Endodermal cell (in vitro differentiated cells): Measurements from ENCODE around the gene MEP1A. TPM values are rescaled to one million over a fixed set of nuclear protein-coding genes. Genes with fewer than 3 reads are reported as not detected.
"Not testable (repeated sequence)": the region's sequence is repeated elsewhere in the genome, so short reads cannot be mapped to it uniquely, and the experiment has no call there.

Experiments used
- DNase-seq: peaks from one replicate; pipeline ENCODE4 v3.0.0-alpha.2; 2017
- H3K27ac ChIP-seq: 2 replicates; pipeline ENCODE4 v1.5.1; 2013; ENCODE audit warnings: mild to moderate bottlenecking, low read depth, low read length, moderate library complexity
- H3K27me3 ChIP-seq: 2 replicates; pipeline ENCODE4 v1.6.1; 2013; ENCODE audit warnings: mild to moderate bottlenecking, low read length, moderate library complexity; ENCODE audit not compliant: insufficient read depth, control insufficient read depth, poor library complexity, severe bottlenecking
- H3K36me3 ChIP-seq: 2 replicates; pipeline ENCODE4 v1.7.0; 2013; ENCODE audit warnings: mild to moderate bottlenecking, low read length, moderate library complexity; ENCODE audit not compliant: control insufficient read depth, insufficient read depth
- H3K4me1 ChIP-seq: one replicate; pipeline ENCODE4 v1.7.0; 2013; ENCODE audit warnings: low read length; ENCODE audit not compliant: control insufficient read depth, insufficient read depth
- H3K4me3 ChIP-seq: 2 replicates; pipeline ENCODE4 v1.5.1; 2013; ENCODE audit warnings: mild to moderate bottlenecking, low read length, moderate library complexity
- H3K9ac ChIP-seq: 2 replicates; pipeline ENCODE4 v1.6.1; 2013; ENCODE audit warnings: mild to moderate bottlenecking, low read length, moderate library complexity; ENCODE audit not compliant: poor library complexity, severe bottlenecking; ENCODE audit errors: extremely low read depth
- H3K9me3 ChIP-seq: 2 replicates; pipeline ENCODE4 v1.6.1; 2013; ENCODE audit warnings: mild to moderate bottlenecking, low read length, moderate library complexity; ENCODE audit not compliant: control insufficient read depth
- H3K27ac Mint-ChIP-seq: 2 replicates; pipeline ENCODE4 v1.8.0; 2020; ENCODE audit warnings: mixed read lengths
- H3K27me3 Mint-ChIP-seq: 2 replicates; pipeline ENCODE4 v1.8.0; 2021; ENCODE audit warnings: mild to moderate bottlenecking, mixed read lengths; ENCODE audit not compliant: insufficient read depth
- H3K36me3 Mint-ChIP-seq: 2 replicates; pipeline ENCODE4 v1.8.0; 2020; ENCODE audit warnings: low read depth, mixed read lengths
- H3K4me1 Mint-ChIP-seq: 2 replicates; pipeline ENCODE4 v1.8.0; 2020; ENCODE audit warnings: mixed read lengths
- H3K4me3 Mint-ChIP-seq: 2 replicates; pipeline ENCODE4 v1.8.0; 2020; ENCODE audit warnings: mild to moderate bottlenecking, moderate library complexity, mixed read lengths
- H3K9me3 Mint-ChIP-seq: 2 replicates; pipeline ENCODE4 v1.8.0; 2020; ENCODE audit warnings: mild to moderate bottlenecking, mixed read lengths
- CTCF ChIP-seq: fragments of 200-600 bp; sonication (generic); conservative IDR thresholded peaks from 2 replicates; pipeline ENCODE4 v1.5.0; 2021; ENCODE audit warnings: antibody characterized with exemption, mild to moderate bottlenecking
- WGBS, 2 experiments: methylation state at CpG; one replicate each; pipeline versions ENCODE4 v1.1.5 to v1.1.7; 2013; ENCODE audit warnings: missing lambda C conversion rate in 2 of 2, mixed read lengths in 1 of 2; ENCODE audit not compliant: insufficient coverage in 1 of 2, insufficient read length in 1 of 2; 5-methylcytosine and 5-hydroxymethylcytosine counted together
- total RNA-seq, 2 donors: library from RNA; stranded (reverse); fragmentation: NEBNext Ultra II Directional in 1 of 2; extraction: Animal tissue kit (Norgen Biotek cat#: 25700) in 1 of 2; gene quantifications; 2 replicates in 1 of 2; 3 replicates in 1 of 2; pipeline ENCODE4 v1.2.1, GENCODE V29; 2021

Gene MEP1A
- total RNA-seq, 2 donors from 2014 or later: not detected

- H3K4me1 ChIP-seq: no peaks in the 10 kb centered on the region
- no peak for TF ChIP-seq CTCF
- Mint-ChIP-seq H3K4me1 (no peaks in the 10 kb centered on the region), H3K27me3 (no peaks in the 10 kb centered on the region), H3K9me3 (no peaks in the 10 kb centered on the region), H3K27ac (no peak overlapping the region), H3K36me3 (no peaks in the 10 kb centered on the region), H3K4me3 (no peak overlapping the region)
- no peak overlapping the region for H3K4me3 ChIP-seq
- no peaks in the 10 kb centered on the region for H3K9me3 ChIP-seq
- no peaks in the 10 kb centered on the region for H3K27me3 ChIP-seq
- 91 to 100% methylated on average over 3 of the region's 3 CpGs for WGBS, 2 experiments
- no peak overlapping the region for H3K27ac ChIP-seq
- DNase-seq: no peak
- H3K36me3 ChIP-seq: no peaks in the 10 kb centered on the region
- no peak overlapping the region for H3K9ac ChIP-seq
These were observed 32.3 kb upstream of the MEP1A start for GRCh38 chr6:46760925-46761324.

- no peak for TF ChIP-seq CTCF
- Histone ChIP-seq H3K27me3 (no peaks in the 10 kb centered on the region), H3K9me3 (no peaks in the 10 kb centered on the region), H3K27ac (no peak overlapping the region), H3K36me3 (no peaks in the 10 kb centered on the region), H3K4me1 (no peaks in the 10 kb centered on the region), H3K4me3 (no peak overlapping the region), H3K9ac (no peak overlapping the region)
- Mint-ChIP-seq H3K9me3 (peaks cover 3% of the 10 kb centered on the region), H3K27me3 (no peaks in the 10 kb centered on the region), H3K4me1 (no peaks in the 10 kb centered on the region), H3K36me3 (no peaks in the 10 kb centered on the region), H3K4me3 (no peak overlapping the region), H3K27ac (no peak overlapping the region)
- WGBS, 2 experiments: 90 to 94% methylated on average over 1 to 2 of the region's 2 CpGs
- DNase-seq: no peak
These were observed 29.7 kb upstream of the MEP1A start for GRCh38 chr6:46763466-46763865.

- not testable (repeated sequence) for H3K27ac Mint-ChIP-seq, DNase-seq, H3K27ac ChIP-seq, H3K27me3 Mint-ChIP-seq, H3K4me1 ChIP-seq, H3K36me3 ChIP-seq, H3K4me3 Mint-ChIP-seq, H3K4me3 ChIP-seq, H3K9me3 ChIP-seq, H3K9me3 Mint-ChIP-seq, H3K9ac ChIP-seq, H3K4me1 Mint-ChIP-seq, H3K36me3 Mint-ChIP-seq, H3K27me3 ChIP-seq
- 93 to 96% methylated on average over 8 to 10 of the region's 10 CpGs for WGBS, 2 experiments
These were observed 28.9 kb upstream of the MEP1A start for GRCh38 chr6:46764280-46764679.

GRCh38 chr6:46764961-46765360 is 28.2 kb upstream of the MEP1A start:
- 84 to 93% methylated on average over 4 to 5 of the region's 5 CpGs for WGBS, 2 experiments
- TF ChIP-seq CTCF: no peak
- no peaks in the 10 kb centered on the region for H3K36me3 Mint-ChIP-seq

More at GRCh38 chr6:46764961-46765360, 28.2 kb upstream of the MEP1A start:
- Histone ChIP-seq H3K27ac (no peak overlapping the region), H3K36me3 (no peaks in the 10 kb centered on the region), H3K9me3 (no peaks in the 10 kb centered on the region), H3K4me1 (no peaks in the 10 kb centered on the region), H3K4me3 (no peak overlapping the region), H3K27me3 (no peaks in the 10 kb centered on the region), H3K9ac (no peak overlapping the region)
- H3K4me3 Mint-ChIP-seq: no peak overlapping the region
- no peaks in the 10 kb centered on the region for H3K4me1 Mint-ChIP-seq
- no peaks in the 10 kb centered on the region for H3K27me3 Mint-ChIP-seq
- H3K9me3 Mint-ChIP-seq: peaks cover 3% of the 10 kb centered on the region
- no peak for DNase-seq
- H3K27ac Mint-ChIP-seq: no peak overlapping the region
